Prostate gland (tissue), 2 donors: ENCODE results near the gene ENTPD1. TPM values are rescaled to one million over a fixed set of nuclear protein-coding genes. Genes with fewer than 3 reads are reported as not detected.

Experiments
- DNase-seq: peaks from one replicate; pipeline ENCODE4 v3.0.0-alpha.2; 2019; ENCODE audit warnings: low spot score
- H3K27ac ChIP-seq, 2 donors: fragments of 200-600 bp; sonication (generic); 2 replicates each; pipeline ENCODE4 v1.5.1; 2017 to 2019
- H3K27me3 ChIP-seq: fragments of 200-600 bp; sonication (generic); replicated peaks from 2 replicates; pipeline ENCODE4 v1.5.1; 2019; ENCODE audit not compliant: insufficient read depth
- H3K36me3 ChIP-seq, 2 donors: fragments of 200-600 bp; sonication (generic); 1 replicate in 1 of 2; 2 replicates in 1 of 2; pipeline versions ENCODE4 v1.5.1 to v1.8.1; 2017 to 2019
- H3K4me1 ChIP-seq: fragments of 200-600 bp; sonication (generic); replicated peaks from 2 replicates; pipeline ENCODE4 v1.5.1; 2019
- H3K4me3 ChIP-seq, 2 donors: fragments of 200-600 bp; sonication (generic); 2 replicates each; pipeline ENCODE4 v1.5.1; 2017 to 2019
- H3K9me3 ChIP-seq: fragments of 200-600 bp; sonication (generic); 2 replicates; pipeline ENCODE4 v1.5.1; 2017
- POLR2A ChIP-seq: fragments of 450-650 bp; IDR thresholded peaks from one replicate; pipeline ENCODE4 v1.6.1; 2016; ENCODE audit warnings: antibody characterized with exemption, mild to moderate bottlenecking
- POLR2AphosphoS5 ChIP-seq: sonication (generic); formaldehyde crosslinking; IDR thresholded peaks from one replicate; pipeline ENCODE4 v1.6.1; 2017; ENCODE audit warnings: antibody characterized with exemption
- WGBS: methylation state at CpG from one replicate; pipeline ENCODE4 v1.1.5; 2018; 5-methylcytosine and 5-hydroxymethylcytosine counted together
- intact Hi-C: fragments of 100-400 bp; cut with DNase I; formaldehyde crosslinking; loops from one replicate; pipeline ENCODE4 v1.14.2; 2022
- total RNA-seq, 2 donors: library from RNA; depleted of rRNA; stranded (reverse); fragments of >200 nt; gene quantifications; one replicate each; pipeline ENCODE4 v1.1.0, GENCODE V29; 2016
- TF ChIP-seq, protein P1 (sequence below), 4 experiments: fragments of 200-600 bp in 2 of 4; fragments of 450-650 bp in 2 of 4; sonication (generic) in 2 of 4; IDR thresholded peaks; 1 replicate in 3 of 4; 2 replicates in 1 of 4; pipeline ENCODE4 v1.5.1; 2016 to 2019; ENCODE audit warnings: antibody characterized with exemption in 4 of 4, mild to moderate bottlenecking in 2 of 4, moderate library complexity in 2 of 4

ENTPD1 gene
- total RNA-seq, 2 donors from 2014 or later = 7.0 to 9.3 TPM

DNA sequence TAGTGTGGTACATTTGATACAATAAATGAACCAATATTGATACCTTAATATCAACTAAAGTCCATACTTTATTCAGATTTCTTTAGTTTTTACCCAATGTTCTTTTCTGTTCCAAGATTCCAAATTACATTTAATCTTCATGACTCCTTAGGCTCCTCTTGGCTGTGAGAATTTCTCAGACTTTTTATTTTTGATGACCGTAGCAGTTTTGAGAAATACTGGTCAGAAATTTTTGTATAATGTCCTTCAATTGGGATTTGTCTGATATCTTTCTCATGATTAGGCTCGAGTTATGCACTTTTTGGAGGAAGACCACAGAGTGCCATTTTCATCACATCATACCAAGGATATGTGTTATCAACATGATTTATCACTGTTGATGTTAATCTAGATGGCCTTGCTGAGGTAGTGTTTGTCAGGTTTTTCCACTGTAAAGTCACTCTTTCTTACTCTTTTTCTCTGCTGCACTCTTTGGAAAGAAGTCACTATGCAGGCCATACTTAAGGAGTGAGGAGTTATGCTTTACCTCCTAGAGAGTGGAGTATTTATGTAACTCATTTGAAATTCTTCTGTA, 12.9 kb upstream of the ENTPD1 start:
- DNase-seq = no peak
- Histone ChIP-seq H3K4me1 (no peaks in the 10 kb centered on the region), H3K27ac (no peak overlapping the region), H3K27me3 (no peaks in the 10 kb centered on the region), H3K4me3 (no peak overlapping the region), H3K9me3 (no peaks in the 10 kb centered on the region), H3K36me3 (no peaks in the 10 kb centered on the region)
- WGBS = 82% methylated on average over 2 of the region's 2 CpGs
- intact Hi-C loops = no loop called here
- TF ChIP-seq, protein P1, sequence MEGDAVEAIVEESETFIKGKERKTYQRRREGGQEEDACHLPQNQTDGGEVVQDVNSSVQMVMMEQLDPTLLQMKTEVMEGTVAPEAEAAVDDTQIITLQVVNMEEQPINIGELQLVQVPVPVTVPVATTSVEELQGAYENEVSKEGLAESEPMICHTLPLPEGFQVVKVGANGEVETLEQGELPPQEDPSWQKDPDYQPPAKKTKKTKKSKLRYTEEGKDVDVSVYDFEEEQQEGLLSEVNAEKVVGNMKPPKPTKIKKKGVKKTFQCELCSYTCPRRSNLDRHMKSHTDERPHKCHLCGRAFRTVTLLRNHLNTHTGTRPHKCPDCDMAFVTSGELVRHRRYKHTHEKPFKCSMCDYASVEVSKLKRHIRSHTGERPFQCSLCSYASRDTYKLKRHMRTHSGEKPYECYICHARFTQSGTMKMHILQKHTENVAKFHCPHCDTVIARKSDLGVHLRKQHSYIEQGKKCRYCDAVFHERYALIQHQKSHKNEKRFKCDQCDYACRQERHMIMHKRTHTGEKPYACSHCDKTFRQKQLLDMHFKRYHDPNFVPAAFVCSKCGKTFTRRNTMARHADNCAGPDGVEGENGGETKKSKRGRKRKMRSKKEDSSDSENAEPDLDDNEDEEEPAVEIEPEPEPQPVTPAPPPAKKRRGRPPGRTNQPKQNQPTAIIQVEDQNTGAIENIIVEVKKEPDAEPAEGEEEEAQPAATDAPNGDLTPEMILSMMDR (IDR thresholded peaks at IDR 0.05) = no peak
- TF ChIP-seq POLR2AphosphoS5 = no peak
- no peak for TF ChIP-seq POLR2A

DNA sequence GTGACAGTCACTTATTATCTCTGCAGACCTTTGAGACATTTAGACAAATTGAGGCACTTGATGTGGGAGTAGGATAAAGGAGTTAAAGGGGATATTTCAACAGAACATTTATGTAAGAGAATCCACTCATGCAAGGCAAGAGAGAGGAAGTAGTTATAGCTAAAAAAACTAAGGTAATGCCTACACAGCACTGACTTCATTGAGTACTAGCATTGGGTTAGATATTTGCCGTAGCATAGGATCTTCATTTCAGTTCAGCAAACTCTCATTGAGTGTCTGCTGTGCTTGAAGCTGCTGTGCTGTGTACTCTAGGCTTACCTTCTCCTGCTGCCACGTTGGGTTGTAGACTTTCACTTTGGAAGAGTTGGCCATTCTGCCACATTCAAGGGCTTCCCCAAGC, 10.5 kb upstream of the ENTPD1 start:
- 69% methylated on average over 2 of the region's 2 CpGs for WGBS
- Histone ChIP-seq H3K27ac (no peak overlapping the region), H3K27me3 (no peaks in the 10 kb centered on the region), H3K36me3 (no peaks in the 10 kb centered on the region), H3K4me1 (no peaks in the 10 kb centered on the region), H3K9me3 (no peaks in the 10 kb centered on the region), H3K4me3 (no peak overlapping the region)
- no peak for DNase-seq
- TF ChIP-seq POLR2AphosphoS5 = no peak
- no peak for TF ChIP-seq POLR2A
- TF ChIP-seq, protein P1 (IDR thresholded peaks at IDR 0.05) = no peak
- intact Hi-C loops = no loop called here

DNA sequence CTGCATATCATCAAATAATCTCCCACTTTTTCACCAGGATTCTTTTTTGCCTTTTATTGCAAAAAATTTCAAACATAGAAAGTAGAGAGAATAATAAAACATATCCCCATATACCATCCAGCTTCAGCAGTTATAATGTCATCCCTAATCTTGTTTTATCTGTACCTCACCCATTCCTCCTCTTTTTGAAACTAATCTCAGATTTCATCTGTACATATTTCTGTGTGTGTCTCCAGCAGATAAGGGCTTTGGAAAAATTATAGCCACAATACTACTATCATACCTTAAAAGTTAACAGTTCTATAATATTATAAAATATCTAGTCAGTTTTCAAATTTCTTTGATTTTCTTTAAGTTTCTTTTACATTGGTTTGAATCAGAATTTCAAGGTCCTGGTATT, 7.6 kb upstream of the ENTPD1 start:
- no peak overlapping the region for H3K27ac ChIP-seq

DNA sequence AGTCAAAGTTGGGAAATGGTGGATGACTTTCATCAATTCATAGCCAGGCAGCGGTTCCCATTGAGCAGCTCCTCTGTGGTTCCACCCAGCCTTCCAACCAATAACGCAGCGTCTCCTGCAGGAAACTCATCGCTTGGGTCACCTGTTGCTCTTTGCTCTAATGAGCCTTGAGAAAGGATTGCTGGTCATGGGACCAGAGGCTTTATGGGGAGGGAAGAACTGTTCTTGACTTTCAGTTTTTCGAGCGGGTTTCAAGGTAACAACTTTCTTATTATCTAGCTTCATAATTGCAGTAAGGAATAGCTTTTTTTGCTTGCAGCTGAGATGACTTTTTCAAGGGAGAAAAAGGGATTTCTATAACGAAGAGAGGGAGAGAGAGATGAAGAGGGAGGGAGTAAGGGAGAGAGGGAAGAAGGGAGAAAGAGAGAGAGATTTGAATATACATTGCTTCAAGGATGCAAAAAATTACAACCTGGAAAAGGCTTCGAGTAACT, 405 bp upstream of the ENTPD1 start:
- TF ChIP-seq POLR2AphosphoS5 (peak; percentile 24), POLR2A (no peak)
- TF ChIP-seq, protein P1 (IDR thresholded peaks at IDR 0.05) = no peak
- Histone ChIP-seq H3K4me1 (peaks cover 3% of the 10 kb centered on the region), H3K27me3 (no peaks in the 10 kb centered on the region), H3K4me3 (peak overlapping the region in 1 of 2 donors; percentile 7), H3K27ac (peak overlapping the region in 1 of 2 donors; percentile 51), H3K9me3 (no peaks in the 10 kb centered on the region), H3K36me3 (no peaks in the 10 kb centered on the region)
- intact Hi-C loops = loop anchor here (5.0 kb wide), 1 partner anchor 87 kb away; no protein-coding TSS in a partner anchor
- DNase-seq = no peak
- 41% methylated on average over 8 of the region's 8 CpGs for WGBS

More for the DNA sequence above, 7.6 kb upstream of the ENTPD1 start:
- H3K36me3 ChIP-seq = no peaks in the 10 kb centered on the region
- DNase-seq = no peak
- no peak overlapping the region for H3K4me3 ChIP-seq
- no peaks in the 10 kb centered on the region for H3K4me1 ChIP-seq
- TF ChIP-seq, protein P1 (IDR thresholded peaks at IDR 0.05) = no peak
- no peak for TF ChIP-seq POLR2A
- no peak for TF ChIP-seq POLR2AphosphoS5
- no peaks in the 10 kb centered on the region for H3K9me3 ChIP-seq
- H3K27me3 ChIP-seq = no peaks in the 10 kb centered on the region
- intact Hi-C loops = no loop called here
